Ascending aorta (tissue), 2 donors: ENCODE data around the gene HSPB6. TPM values are rescaled to one million over a fixed set of nuclear protein-coding genes. Genes with fewer than 3 reads are reported as not detected.

ENCODE experiments used
- DNase-seq, 2 donors: peaks; one replicate each; pipeline ENCODE4 v3.0.0-alpha.2; 2019; ENCODE audit warnings: low spot score in 2 of 2
- H3K27ac ChIP-seq, 2 donors: fragments of 200-600 bp; sonication (generic); one replicate each; pipeline ENCODE4 v1.5.1; 2016 to 2017; ENCODE audit warnings: mild to moderate bottlenecking in 1 of 2
- H3K27me3 ChIP-seq: fragments of 200-600 bp; sonication (generic); one replicate; pipeline ENCODE4 v1.5.1; 2017
- H3K36me3 ChIP-seq, 2 donors: fragments of 200-600 bp; sonication (generic); one replicate each; pipeline ENCODE4 v1.5.1; 2016
- H3K4me1 ChIP-seq, 2 donors: fragments of 200-600 bp; sonication (generic); one replicate each; pipeline ENCODE4 v1.5.1; 2016 to 2017; ENCODE audit warnings: mild to moderate bottlenecking in 1 of 2
- H3K4me3 ChIP-seq, 2 donors: fragments of 200-600 bp; sonication (generic); one replicate each; pipeline ENCODE4 v1.5.1; 2016 to 2017; ENCODE audit warnings: mild to moderate bottlenecking in 1 of 2
- H3K9me3 ChIP-seq, 2 donors: fragments of 200-600 bp; sonication (generic); one replicate each; pipeline ENCODE4 v1.5.1; 2016
- CTCF ChIP-seq, 3 experiments: fragments of 200-600 bp in 2 of 3; fragments of 450-650 bp in 1 of 3; sonication (generic) in 2 of 3; IDR thresholded peaks; one replicate each; pipeline ENCODE4 v1.5.1; 2016 to 2019; ENCODE audit warnings: antibody characterized with exemption in 3 of 3, mild to moderate bottlenecking in 1 of 3, moderate library complexity in 1 of 3
- intact Hi-C: fragments of 100-400 bp; cut with DNase I; formaldehyde crosslinking; loops from one replicate; pipeline ENCODE4 v1.15.1; 2023
- total RNA-seq: library from RNA; depleted of rRNA; stranded (reverse); fragments of >200 nt; gene quantifications from one replicate; pipeline ENCODE4 v1.1.0, GENCODE V29; 2016

Gene HSPB6
- total RNA-seq, 1 donor from 2014 or later: 265 TPM

DNA sequence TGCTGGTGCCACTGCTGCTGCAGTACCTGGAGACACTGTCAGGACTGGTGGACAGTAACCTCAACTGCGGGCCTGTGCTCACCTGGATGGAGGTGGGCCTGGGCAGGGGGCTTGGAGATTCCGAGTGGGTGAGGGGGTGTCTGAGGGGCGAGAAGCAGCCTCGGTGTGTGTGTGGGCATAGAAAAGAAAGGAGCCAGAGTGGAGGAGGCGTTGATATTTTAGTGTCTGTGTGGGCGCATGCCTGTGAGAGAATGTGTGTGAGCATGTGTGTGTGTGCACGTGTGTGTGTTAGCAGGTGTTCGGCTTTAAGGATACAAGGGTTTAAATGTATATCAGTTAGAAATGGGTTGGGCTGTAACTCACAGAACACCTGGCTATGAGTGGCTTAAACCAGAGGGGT is 22.2 kb upstream of the HSPB6 start:
- no peaks in the 10 kb centered on the region for H3K9me3 ChIP-seq
- no peak for TF ChIP-seq CTCF (IDR thresholded peaks at IDR 0.05)
- no peak overlapping the region for H3K4me3 ChIP-seq
- DNase-seq: no peak
- no peak overlapping the region for H3K27ac ChIP-seq
- intact Hi-C loops: loop anchor here (5.0 to 10.0 kb wide), 3 partner anchors 77 to 232 kb away; partner anchors contain the start of genes TMEM147 and ZBTB32
- no peaks in the 10 kb centered on the region for H3K27me3 ChIP-seq
- peaks cover 5 to 14% of the 10 kb centered on the region in 2 donors for H3K4me1 ChIP-seq
- H3K36me3 ChIP-seq: peaks cover 20 to 32% of the 10 kb centered on the region in 2 donors

GRCh38 chr19:35777961-35778360 is 21.1 kb upstream of the HSPB6 start:
- Histone ChIP-seq H3K9me3 (no peaks in the 10 kb centered on the region), H3K27me3 (no peaks in the 10 kb centered on the region), H3K4me3 (no peak overlapping the region), H3K27ac (no peak overlapping the region), H3K36me3 (peaks cover 19 to 32% of the 10 kb centered on the region in 2 donors), H3K4me1 (peaks cover 5 to 14% of the 10 kb centered on the region in 2 donors)
- intact Hi-C loops: loop anchor here (5.0 to 10.0 kb wide), 3 partner anchors 76 to 231 kb away; partner anchors contain the start of genes TMEM147 and ZBTB32
- TF ChIP-seq CTCF (IDR thresholded peaks at IDR 0.05): no peak
- DNase-seq: no peak

DNA sequence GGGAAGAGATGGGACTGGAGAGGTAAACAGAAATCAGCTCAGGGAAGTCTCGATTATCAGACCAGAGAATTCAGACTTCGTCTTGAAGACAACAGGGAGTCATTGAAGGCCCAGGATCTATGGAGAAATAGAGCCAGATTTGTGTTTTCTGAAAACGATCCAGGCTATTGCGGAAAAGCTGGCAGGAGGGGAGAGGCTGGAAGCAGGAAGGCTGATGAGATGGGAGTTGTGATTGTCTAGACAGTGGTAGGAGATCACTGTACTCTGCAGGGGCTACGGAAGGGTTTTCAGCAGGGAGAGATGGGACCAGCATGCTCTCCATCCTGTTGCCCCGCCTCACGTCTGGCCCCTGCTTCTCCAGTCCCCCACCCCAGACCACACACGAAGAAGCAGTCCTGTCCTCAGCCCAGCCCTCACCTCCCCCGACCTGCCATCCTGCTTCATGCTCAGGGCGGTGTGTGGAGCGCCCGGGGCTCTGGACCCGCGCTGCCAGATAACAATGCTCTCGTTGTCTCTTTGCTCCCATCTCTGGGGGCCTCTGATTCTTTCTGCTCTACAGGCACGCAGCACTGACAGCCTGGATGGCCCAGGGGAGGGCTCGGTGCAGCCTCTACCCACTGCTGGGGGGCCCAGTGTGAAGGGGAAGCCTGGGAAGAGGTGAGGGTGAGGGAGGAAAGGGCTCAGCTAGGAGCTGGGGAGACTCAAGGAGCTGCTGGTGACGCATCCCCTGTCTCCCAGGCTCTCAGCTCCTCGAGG is 20.4 kb upstream of the HSPB6 start:
- no peaks in the 10 kb centered on the region for H3K27me3 ChIP-seq
- intact Hi-C loops: loop anchor here (5.0 to 10.0 kb wide), 3 partner anchors 75 to 230 kb away; partner anchors contain the start of genes TMEM147 and ZBTB32
- H3K4me1 ChIP-seq: peaks cover 5 to 14% of the 10 kb centered on the region in 2 donors
- H3K9me3 ChIP-seq: no peaks in the 10 kb centered on the region
- no peak overlapping the region for H3K27ac ChIP-seq
- no peak for DNase-seq
- TF ChIP-seq CTCF (IDR thresholded peaks at IDR 0.05): no peak
- no peak overlapping the region for H3K4me3 ChIP-seq
- peaks cover 13 to 25% of the 10 kb centered on the region in 2 donors for H3K36me3 ChIP-seq

- H3K4me1 ChIP-seq: peaks cover 5 to 14% of the 10 kb centered on the region in 2 donors
- H3K9me3 ChIP-seq: no peaks in the 10 kb centered on the region
- H3K4me3 ChIP-seq: peak overlapping the region; percentile 84 to 88
- no peak for DNase-seq
- peaks cover 12 to 17% of the 10 kb centered on the region in 2 donors for H3K36me3 ChIP-seq
- H3K27ac ChIP-seq: peak overlapping the region in 1 of 2 donors; percentile 59
- intact Hi-C loops: loop anchor here (5.0 to 10.0 kb wide), 3 partner anchors 74 to 229 kb away; partner anchors contain the start of genes TMEM147 and ZBTB32
- H3K27me3 ChIP-seq: no peaks in the 10 kb centered on the region
- TF ChIP-seq CTCF (IDR thresholded peaks at IDR 0.05): no peak
Measured at GRCh38 chr19:35776102-35776788, 19.4 kb upstream of the HSPB6 start.

- H3K4me1 ChIP-seq: peaks cover 5 to 14% of the 10 kb centered on the region in 2 donors
- H3K27ac ChIP-seq: peak within 1 kb of the TSS; percentile 59 to 61
- peak within 1 kb of the TSS; percentile 84 to 88 for H3K4me3 ChIP-seq
- intact Hi-C loops: loop anchor here (1.0 to 10.0 kb wide), 8 partner anchors 17 to 279 kb away; partner anchors contain the start of genes PROSER3, PSENEN, THAP8 and TMEM147
- H3K27me3 ChIP-seq: no peaks in the 10 kb centered on the region
- peak; percentile 96 to 99 for DNase-seq
- TF ChIP-seq CTCF (IDR thresholded peaks at IDR 0.05): no peak
- peaks cover 5 to 9% of the 10 kb centered on the region in 2 donors for H3K36me3 ChIP-seq
- H3K9me3 ChIP-seq: no peaks in the 10 kb centered on the region
Measured at GRCh38 chr19:35775298-35776101, 18.7 kb upstream of the HSPB6 start, which contains the start of gene ARHGAP33. TSS of gene ARHGAP33 (plus strand) at chr19:35775564. CDS start at chr19:35775659, 95 bp downstream.
